GM18873 (cell line): ENCODE measurements around the gene GLOD4.
"Not testable (repeated sequence)": the region's sequence is repeated elsewhere in the genome, so short reads cannot be mapped to it uniquely, and the experiment has no call there.

ENCODE experiments used
- ATAC-seq: cut with Tn5 transposase; IDR thresholded peaks from one replicate; pipeline ENCODE4 v1.9.1; 2021; ENCODE audit warnings: mild to moderate bottlenecking, moderate library complexity, moderate number of reproducible peaks; ENCODE audit not compliant: unreplicated experiment, low FRiP score

Gene GLOD4

GRCh38 chr17:784143-784542, 2.1 kb upstream of the GLOD4 start:
- no peak for ATAC-seq

GRCh38 chr17:778096-778495, 4.0 kb downstream of the GLOD4 start:
- ATAC-seq = no peak

- ATAC-seq = no peak
Observed at GRCh38 chr17:774313-774584, 7.8 kb downstream of the GLOD4 start.

GRCh38 chr17:773467-774312, 8.4 kb downstream of the GLOD4 start:
- no peak for ATAC-seq

- ATAC-seq = no peak
Observed at GRCh38 chr17:773016-773415, 9.1 kb downstream of the GLOD4 start.

- no peak for ATAC-seq
Observed at GRCh38 chr17:767076-767475, 15.0 kb downstream of the GLOD4 start.

- ATAC-seq = no peak
Observed at GRCh38 chr17:760371-760770, 21.7 kb downstream of the GLOD4 start.

GRCh38 chr17:759964-760363, 22.1 kb downstream of the GLOD4 start:
- no peak for ATAC-seq

GRCh38 chr17:756010-756567, 26.0 kb downstream of the GLOD4 start:
- ATAC-seq = not testable (repeated sequence)

- ATAC-seq = not testable (repeated sequence)
Observed at GRCh38 chr17:755319-755961, 26.6 kb downstream of the GLOD4 start.

GRCh38 chr17:753418-753817, 28.7 kb downstream of the GLOD4 start:
- no peak for ATAC-seq

- ATAC-seq = no peak
Observed at GRCh38 chr17:752620-753219, 29.4 kb downstream of the GLOD4 start.

GRCh38 chr17:752002-752619, 30.0 kb downstream of the GLOD4 start, which contains the start of gene GEMIN4:
Gene GEMIN4 (minus strand): TSS chr17:752264. CDS start chr17:752142, 122 bp downstream.
- peak; percentile 76 for ATAC-seq

- ATAC-seq = peak; percentile 21
Observed at GRCh38 chr17:751269-752001, 30.6 kb downstream of the GLOD4 start.

- no peak for ATAC-seq
Observed at GRCh38 chr17:750431-751037, 31.5 kb downstream of the GLOD4 start.

GRCh38 chr17:749359-749758, 32.7 kb downstream of the GLOD4 start:
- not testable (repeated sequence) for ATAC-seq

GRCh38 chr17:748604-749003, 33.5 kb downstream of the GLOD4 start:
- ATAC-seq = not testable (repeated sequence)

GRCh38 chr17:746783-747629, 35.1 kb downstream of the GLOD4 start:
- no peak for ATAC-seq

GRCh38 chr17:746181-746580, 35.9 kb downstream of the GLOD4 start:
- ATAC-seq = no peak
